Measurements from ENCODE around the gene NISCH.

The NISCH gene

DNA sequence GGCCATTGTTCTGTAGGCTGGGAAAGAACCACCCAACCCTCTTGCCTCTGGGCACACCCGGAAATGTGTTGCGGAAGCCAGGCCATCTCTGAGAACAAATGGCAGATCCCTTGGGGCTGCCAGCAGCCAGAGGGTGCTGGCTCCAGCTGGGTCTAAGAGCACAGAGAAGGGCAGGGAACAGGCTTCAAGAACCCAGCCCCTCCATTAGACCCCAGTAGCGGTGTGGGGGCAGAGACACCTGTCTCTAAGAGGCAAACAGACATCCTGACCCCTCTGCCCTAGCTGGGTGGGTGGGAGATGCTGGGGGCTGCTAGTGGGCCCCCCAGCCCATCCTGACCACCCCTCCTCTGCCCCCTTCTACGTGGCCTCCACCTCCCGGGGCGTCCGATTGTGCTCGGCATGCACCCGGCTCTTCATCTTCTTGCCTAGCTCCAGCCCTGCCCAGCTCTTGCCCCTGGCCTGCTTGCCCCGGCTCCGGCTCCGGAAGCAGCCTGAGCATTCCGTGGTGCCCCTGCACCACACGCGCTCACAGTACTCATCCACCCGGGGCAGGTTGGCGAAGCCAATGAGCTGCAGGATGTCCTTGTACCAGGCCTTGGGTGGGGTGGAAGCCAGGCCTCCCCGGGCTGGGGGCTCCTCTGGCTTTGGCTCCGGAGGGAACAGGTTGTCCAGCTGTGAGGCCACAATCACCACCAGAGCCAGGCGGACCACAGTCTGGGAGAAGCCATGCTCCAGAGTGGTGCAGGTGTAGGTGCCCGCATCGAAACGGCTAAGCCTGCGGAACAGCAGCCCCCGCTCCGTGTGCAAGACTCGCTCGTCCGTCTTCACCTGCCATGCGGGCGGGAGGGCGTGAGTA lies 19.9 kb upstream of the NISCH start:
- peak; percentile 15 for DNase-seq

DNA sequence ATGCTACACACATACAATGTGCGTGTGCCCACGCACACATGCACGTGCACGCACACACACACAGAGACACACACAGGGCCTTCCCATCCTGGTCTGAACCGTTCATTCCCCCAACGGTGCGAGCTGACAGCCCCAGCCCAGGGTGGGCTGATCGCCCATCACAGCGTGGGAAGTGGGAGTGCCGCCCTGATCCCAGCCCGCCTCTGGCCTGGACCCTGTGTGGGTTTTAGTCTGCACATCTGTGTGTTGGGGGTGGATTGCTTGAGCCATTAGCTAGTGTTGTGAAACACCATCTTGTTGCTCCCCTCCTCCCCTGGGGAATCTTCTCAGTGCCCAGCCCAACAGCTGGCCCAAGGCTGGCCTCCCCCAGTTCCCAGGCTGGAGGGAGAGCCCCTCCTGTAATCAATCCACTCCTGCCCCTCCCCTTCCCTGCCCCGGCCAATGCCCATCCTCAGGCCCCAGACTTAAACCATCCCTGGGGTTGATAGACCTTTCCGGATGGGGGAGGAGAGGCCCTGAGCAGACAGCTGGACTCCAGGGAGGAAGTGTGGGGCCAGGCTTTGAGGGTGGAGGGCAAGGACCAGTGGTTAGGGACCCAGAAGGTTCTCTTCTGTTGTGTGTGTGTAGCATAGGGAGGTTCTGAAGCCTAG lies 18.8 kb upstream of the NISCH start:
- peak; percentile 79 for DNase-seq

DNA sequence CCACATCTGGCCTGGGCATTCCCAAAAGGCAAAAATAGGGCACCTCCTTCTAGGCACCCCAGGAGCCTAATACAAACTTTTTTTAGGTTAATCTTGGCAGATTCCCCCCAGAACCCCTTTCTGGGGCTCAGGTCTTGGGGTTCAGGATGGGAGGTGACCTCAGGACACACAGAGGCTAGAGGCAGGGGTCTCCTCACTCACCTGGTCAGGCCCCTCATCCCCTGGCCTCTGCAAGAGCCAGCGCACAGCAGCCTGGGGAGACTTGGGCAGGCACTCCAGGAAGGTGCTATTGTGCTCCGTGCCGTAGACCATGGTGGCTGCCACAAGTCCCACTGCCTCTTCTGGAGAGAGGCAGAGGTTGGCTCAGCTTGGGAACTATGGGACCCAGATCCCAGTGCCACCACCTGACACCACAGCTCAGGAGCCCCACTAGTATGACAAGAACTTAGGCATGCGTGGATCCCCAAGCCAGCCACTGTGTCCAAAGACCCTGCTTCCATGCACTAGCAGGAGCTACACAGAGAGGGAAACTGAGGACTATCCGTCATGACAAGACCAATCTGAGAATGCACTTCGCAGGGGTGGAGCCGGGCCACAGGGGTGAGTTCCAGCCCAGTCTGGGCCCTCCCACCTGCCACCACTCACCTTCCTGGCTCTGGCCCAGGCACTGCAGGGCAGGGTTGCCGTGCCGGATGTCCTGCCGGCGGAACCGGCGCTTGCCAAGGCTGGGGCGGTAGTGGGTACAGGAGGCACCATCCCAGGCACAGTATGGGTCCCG lies 17.9 kb upstream of the NISCH start:
- no peak for DNase-seq

DNA sequence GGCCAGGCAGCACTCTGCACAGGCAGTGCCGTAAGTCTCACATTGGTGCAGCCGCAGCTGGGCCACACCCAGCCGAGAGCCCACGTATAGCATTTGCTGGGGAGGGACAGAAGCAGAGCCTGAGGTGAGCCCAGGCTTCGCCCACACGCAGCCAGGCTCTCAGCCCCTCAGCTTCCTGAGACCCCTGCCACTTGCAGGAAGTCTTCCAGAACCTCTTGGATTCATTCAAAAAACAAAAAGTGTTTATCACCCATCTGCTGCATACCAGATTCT lies 17.4 kb upstream of the NISCH start:
- no peak for DNase-seq

DNA sequence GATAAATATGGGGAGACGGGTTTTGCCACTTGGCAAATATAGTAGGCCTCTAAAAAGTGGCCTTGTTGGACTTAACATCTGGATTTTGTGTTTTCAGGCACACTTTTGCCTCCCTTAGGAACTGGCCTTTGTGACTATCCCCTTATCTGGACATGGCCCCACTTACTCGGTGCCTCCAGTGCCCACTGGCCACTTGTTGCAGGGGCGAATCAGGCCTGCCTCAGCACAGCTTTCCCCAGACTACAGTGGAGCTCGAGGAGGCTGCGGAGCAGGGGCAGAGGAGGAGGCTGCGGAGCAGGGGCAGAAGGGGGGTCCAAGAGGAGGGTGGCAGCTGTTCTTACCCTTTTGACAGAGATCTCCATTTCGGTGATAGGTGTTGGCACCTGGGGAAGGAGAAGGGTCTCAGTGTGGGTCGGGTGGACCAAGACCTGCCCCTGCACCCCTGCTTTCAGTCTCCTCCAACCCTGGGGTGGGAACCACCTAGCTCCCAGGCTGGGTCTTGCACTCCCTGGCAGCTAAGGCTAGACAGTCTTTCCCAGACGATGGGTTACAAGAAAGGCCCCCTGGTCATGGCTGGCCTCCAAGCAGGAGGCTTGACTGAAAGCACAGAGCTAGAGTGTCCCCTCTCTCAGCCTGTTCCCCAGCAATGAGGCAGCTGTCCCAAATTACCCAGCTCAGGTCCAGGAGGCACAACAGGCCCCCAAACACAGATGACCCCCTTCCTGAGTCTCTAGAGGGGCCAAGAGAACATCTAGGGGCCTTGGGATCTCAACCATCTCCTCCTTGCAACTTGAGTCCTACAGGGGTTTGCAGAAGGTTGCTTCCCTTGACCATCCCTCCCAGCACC lies 16.6 kb upstream of the NISCH start:
- DNase-seq, result no peak

DNA sequence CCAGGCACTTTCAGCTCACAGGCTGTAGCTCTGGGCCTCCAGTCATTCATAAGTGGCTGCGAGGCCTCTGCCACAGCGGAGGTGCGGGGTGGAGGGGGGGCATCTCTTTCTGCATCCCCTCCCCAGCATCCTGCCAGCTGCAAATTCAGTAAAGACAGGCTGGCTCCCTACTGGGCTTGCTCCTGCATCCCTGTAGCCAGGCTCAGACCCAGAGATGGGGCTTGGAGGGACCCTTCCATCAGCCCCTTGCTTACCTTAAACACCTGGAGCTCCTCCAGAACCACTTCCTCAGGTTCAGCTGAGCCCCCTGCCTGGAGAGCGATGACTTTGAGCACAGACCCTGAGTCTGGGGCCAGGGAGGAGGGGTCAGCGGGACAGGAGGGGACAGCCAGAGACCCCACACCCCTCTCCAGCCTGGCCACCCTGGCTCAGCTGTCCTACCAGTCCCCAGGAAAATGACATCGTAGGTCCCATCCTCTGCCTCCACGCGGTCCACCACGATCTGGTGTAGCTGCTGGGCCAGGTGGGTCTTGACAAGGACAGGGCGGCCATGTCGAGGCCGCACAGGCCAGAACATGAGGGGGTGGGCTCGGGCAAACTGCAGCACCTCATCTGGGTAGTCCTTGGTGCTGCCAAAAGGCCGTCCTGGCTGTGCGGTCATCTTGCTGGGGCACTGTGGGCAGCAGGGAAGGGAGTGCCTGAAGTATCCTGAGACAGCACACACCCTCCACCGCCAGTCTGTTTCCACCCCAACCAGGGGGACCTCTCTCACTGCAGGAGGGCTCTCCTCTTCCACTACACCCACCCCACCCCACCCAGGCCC lies 15.8 kb upstream of the NISCH start:
- no peak for DNase-seq

DNA sequence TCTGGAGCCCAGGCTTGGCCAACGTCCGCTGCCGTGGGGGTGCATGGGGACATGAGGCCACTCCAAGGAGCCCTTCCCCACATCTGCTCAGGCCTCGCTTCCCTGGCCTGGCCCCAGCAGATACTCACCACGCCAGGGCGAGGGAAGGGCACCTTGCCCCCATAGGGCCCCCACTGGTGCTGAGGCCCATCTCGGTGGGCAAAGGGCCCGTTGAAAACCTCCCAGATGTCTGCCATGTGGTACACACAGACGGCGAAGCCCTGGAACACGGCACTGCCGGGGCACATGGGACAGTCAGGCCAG lies 15.2 kb upstream of the NISCH start:
- no peak for DNase-seq

DNA sequence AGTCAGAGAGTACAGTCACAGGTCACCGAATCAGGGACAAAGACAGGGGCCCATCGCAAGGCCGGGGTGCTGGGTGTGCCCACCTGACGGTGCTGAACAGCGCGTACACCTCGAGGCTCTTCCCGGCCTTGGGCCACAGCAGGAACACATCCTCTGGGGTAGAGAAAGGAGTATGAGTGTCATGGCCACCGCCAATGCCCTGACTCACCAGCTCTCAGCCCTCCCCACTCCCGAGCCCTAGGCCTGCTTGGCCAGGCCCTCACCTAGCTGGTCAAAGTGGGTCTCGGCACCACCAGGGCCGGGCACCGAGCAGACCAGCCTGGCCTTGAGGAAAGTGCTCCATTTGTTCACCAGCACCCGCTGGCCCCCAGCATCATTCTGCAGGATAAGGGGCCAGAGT lies 14.7 kb upstream of the NISCH start:
- DNase-seq, result no peak

DNA sequence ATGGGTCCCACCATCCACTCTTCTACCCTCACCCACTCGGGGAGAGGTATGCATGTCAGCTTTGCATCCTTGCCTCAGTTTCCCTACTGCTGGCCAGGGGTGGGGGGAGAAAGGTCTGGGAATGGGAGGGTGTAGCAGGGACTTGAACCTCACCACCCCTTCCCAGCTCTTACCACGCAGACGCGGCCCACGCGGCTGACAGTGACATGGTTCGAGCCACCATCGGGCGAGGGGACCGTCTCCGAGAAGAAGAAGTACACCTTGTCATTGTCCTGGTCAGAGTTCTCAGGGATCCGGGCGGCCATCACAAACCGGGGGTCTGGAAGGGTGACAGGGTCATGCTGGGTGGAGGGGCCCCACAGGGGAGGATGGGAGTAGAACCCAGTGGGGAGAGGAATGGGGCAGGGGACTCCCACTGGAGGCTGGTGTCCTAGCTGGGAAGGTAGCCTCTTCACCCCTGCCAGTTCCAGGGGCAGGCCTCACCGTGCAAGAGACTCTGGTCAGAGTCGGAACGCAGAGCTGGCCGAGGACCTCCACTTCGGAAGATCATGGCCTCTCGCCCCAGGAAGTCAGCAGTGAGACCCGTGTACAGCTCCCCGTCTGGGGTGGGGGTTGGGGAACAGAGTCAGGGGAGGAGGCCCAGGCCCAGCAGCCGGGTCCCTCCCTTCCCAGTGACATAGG lies 14.2 kb upstream of the NISCH start:
- no peak for DNase-seq

DNA sequence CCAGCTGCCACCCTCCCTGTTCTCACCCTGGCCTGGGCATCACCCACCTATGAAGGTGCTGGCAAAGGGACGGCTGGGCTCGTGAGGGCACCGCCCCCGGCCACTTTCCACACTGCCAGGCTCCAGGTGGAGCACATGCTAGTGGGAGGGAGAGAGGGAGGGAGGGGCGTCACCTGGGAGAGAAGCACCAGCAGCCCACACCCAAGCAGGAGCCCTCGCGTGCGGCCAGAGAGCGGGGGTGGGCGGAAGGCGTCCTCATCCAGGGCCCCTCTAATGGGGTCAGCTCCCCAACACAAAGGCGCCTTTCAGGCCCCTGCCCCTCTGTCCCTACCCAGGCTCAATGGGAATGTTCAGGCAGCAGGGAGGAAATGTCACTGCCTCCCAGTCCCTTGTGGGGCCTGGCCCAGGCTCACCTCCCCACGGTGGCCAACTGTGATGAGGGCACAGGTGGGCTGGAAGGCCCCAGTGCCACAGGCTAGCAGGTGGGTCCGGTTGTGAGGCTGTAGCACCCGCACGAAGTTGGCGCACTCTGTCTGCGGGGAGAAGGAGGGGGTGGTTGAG lies 13.6 kb upstream of the NISCH start:
- DNase-seq, result no peak

DNA sequence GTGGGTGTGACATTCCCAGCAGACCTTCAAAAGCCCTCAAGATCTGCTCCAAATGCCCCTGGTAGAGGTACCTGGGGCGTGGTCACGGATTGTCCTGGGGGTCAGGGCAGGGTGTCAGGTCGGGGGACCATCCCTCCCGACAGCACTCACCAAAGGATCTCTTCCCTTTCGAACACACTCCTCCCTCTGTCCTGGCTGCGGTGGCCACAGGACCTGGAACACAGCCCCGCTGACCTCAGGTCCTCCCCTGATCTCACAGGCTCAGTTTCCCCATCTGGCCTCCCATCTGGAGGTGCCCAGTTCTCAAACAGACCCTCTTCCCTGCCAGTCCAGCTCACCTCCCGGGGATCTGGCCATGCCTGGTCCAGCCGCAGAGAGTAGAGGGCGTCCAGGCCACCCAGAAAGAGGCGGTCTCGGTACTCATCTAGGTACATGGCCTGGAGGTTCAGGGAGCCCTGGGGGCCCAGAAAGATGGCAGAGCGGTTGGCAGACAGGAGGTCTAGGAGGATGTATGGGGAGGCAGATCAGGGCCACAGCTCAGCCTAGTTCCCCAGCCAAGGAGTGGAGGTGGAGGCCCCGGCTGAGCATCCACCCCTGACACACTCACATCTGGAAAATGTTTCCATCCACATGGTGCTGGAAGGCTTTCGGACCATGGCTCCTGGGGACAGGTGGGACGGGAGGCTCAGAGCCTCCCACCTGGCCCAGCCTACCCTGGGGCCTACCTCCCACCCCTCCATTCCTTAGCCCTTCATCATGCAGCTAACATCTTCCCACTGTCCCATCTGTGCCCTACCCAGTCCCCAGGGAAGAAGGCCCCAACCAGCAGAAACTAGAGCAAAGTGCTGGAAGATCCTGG lies 12.8 kb upstream of the NISCH start:
- DNase-seq, result no peak

DNA sequence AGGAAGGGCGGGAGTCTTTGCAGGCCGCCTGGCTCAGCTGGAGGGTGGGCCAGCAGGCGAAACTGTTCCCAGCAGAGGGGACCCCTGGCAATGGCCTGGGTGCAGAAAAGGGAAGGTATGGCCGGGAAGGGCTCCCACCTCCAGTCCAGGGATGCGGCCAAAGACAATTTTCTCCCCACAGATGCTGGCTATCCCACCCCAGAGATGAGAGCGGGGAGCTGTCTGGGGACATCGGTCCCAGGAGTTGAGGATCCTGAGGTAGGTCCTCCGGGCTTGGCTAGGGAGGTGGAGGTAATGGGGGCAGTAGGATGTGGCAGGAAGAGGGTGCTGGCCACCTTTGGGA lies 12.2 kb upstream of the NISCH start:
- no peak for DNase-seq

DNA sequence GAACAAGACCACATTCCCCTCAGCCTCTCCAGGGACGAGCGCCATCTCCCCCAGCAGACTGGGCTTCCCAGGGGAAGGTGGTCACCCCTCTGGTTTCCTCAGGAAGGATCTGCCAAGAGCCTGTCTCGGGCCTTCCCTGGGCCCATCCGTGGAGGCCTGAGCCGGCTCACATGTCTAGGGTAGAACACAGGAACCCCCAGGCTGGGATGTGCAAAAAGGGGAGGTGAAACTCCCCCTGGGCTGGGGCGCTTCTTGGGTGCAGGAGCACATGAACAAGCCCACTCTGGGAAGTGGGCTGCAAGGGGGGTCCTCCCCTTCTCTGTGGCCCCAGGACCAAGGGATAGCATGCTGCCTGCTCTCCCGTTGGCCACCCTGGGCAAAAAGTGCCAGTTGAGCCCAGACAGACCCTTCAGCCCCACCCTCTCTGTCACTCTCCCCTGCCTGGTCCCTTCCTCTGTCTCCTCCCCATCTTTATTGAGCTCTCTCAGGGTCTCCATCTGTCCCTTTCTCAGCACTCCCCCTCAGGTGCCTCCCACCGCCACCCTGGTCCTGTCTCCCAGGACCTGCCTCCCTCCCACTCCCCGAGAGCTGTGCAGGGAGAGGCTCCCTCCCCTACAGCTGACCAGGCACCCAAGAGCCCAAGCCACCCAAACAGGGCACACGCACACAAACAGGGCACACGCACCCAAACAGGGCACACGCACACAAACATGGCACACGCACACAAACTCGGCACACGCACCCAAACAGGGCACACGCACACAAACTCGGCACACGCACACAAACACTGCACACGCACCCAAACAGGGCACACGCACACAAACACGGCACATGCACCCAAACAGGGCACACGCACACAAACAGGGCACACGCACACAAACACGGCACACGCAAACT lies 11.4 kb upstream of the NISCH start:
- no peak for DNase-seq

DNA sequence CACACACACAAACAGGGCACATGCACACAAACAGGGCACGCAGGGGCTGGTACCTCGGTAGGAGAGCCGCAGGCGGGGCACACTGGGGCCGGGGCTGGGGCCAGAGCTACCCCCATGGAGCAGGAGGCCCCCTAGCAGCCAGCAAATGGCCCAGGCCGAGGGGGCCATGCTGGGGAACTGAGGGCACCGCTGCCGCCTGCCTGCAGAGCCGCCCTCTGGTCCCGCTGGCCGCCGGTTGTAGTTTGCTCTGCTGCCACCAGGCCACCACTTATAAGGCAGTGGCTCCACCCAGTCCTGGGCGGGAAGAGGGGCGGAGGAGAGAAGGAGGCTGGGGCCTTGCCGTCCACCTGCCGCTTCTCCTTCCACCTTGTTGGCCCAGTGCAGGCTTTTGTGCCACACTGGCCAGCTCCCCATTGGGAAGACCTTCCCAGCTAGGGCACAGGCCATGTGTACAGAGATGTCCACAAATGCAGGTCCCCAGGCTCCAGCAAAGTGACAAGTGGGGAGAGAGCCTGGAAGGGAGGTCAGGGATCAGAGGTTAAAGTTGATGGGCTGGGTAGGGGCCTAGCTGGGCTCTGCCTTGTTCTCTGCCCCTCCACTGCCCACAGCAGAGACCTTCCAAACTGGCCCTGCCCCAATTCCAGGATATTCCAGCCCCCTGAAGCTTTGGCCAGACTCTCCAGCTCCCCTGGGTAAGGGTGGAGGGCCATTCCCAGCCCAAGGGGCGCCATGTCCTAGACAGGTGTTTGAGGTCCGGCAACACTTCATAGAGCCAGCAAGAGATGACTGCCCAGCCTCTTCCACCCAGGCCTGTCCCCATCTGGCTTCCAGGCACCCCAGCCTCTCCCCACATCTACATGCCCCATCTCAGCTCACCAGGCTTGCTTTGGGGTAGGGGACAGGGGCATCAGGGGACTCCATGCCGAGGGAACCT lies 10.3 kb upstream of the NISCH start, which contains the start of gene SEMA3G:
SEMA3G (minus strand) TSS at position 244 of the 934 bp plus-strand sequence; CDS start at position 168, 76 bp downstream.
- peak; percentile 65 for DNase-seq

DNA sequence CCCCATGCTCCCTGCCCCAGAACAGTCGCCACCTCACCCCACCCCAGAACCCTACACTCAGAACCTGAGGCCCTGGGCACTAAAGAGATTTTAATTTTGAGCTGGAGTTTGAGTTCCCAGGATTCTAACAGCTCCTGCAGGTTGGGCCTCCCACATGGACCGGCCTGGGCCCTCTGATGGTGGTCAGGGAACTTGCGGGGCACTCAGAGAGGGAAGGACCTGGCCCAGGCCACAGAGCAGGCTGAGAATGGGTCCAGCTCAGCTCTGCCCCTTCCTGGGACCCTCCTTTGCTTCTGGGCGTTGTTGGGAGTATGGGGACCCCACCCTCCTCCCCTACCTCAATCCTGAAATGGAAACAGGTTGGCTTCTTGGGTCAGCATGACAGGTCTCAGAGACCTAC lies 9.4 kb upstream of the NISCH start:
- DNase-seq, result no peak

DNA sequence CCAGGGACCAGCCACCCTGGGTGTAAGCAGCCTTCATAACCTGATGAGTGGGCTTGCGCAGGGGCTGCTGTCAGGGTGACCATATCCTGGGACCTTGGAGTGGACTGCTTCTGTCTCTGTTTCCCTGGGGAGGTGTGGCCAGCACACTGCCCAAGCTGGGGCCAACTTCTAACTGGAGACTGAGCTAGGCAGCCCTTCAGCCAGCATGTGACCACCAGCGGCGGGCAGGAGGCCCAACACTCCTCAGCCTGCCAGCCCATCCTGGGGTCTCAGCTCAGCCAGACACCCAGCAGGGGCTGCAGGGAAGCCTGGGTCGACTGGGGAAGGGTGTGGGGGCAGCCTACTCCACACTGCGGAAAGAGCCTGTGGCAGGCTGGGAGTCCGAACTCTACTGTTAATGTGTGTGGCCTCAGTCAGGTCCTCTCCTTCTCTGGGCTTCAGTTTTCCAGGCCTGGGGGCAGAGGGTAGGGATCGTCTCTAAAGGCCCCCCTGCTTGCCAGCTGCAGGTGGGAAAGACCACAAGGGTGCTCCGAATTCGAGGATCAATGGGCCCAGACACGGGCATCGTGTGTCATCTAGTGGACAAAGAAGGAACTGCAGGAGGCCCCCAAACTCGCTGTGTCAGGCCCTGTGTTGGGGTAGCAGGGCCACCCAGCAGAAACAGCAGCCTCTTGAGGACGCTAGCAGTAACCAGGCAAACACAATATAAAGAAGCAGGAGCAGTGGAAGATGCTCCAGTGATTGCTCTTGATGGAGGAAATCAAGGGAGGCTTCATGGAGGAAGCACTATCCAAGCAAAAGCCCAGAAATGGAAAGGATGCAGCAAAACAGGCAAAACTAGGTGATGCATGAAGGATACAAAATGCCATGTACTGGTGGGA lies 8.5 kb upstream of the NISCH start:
- DNase-seq, result peak; percentile 67
